Measurements from ENCODE around the gene MAPK13. TPM values are rescaled to one million over a fixed set of nuclear protein-coding genes. Genes with fewer than 3 reads are reported as not detected.

The MAPK13 gene
- total and polyA plus RNA-seq, 4 donors = 1.9 to 17.2 (median 3.0) TPM

GRCh38 chr6:36127462-36128016 is 2.8 kb upstream of the MAPK13 start:
- Histone ChIP-seq H3K36me3 (ENCODE audit: control insufficient read depth in 4 of 4, insufficient read depth in 3 of 4, low read depth in 1 of 4, low read length in 3 of 4) (no peaks in the 10 kb centered on the region), H3K4me1 (ENCODE audit: control insufficient read depth in 4 of 4, insufficient read depth in 4 of 4, low read length in 3 of 4) (peaks cover 5 to 29% (median 14%) of the 10 kb centered on the region in 4 donors), H3K27ac (ENCODE audit: low read depth in 1 of 2, low read length in 2 of 2) (no peak overlapping the region), H3K4me3 (ENCODE audit: low read depth in 1 of 3, low read length in 3 of 3) (no peak overlapping the region), H3K9me3 (ENCODE audit: control insufficient read depth in 4 of 4, low read length in 3 of 4) (no peaks in the 10 kb centered on the region), H3K9ac (ENCODE audit: low read depth in 1 of 2, low read length in 2 of 2) (no peak overlapping the region), H3K27me3 (ENCODE audit: control insufficient read depth in 4 of 4, insufficient read depth in 4 of 4, low read length in 3 of 4) (no peaks in the 10 kb centered on the region)
- DNase-seq (ENCODE audit: low spot score) = no peak
- 78% methylated on average over 8 of the region's 8 CpGs for WGBS
- TF ChIP-seq TAF1 (conservative IDR thresholded peaks at IDR 0.05) (no peak), HNF4A (conservative IDR thresholded peaks at IDR 0.05) (no peak), RAD21 (IDR thresholded peaks at IDR 0.05) (no peak), REST (IDR thresholded peaks at IDR 0.05) (no peak), NR2F2 (IDR thresholded peaks at IDR 0.05) (peak; percentile 19), JUND (IDR thresholded peaks at IDR 0.05) (peak in 1 of 2 donors; percentile 39), FOXA1 (IDR thresholded peaks at IDR 0.05) (no peak), RXRA (IDR thresholded peaks at IDR 0.05) (peak in 1 of 2 donors; percentile 22), GABPA (IDR thresholded peaks at IDR 0.05 in 1 of 2, conservative IDR thresholded peaks at IDR 0.05 in 1 of 2) (no peak), HNF4G (IDR thresholded peaks at IDR 0.05) (no peak), YY1 (IDR thresholded peaks at IDR 0.05) (no peak), SP1 (IDR thresholded peaks at IDR 0.05) (no peak), FOXA2 (IDR thresholded peaks at IDR 0.05) (no peak), EGR1 (IDR thresholded peaks at IDR 0.05; ENCODE audit: low read depth in 2 of 2) (no peak)
- TF ChIP-seq, protein P1, sequence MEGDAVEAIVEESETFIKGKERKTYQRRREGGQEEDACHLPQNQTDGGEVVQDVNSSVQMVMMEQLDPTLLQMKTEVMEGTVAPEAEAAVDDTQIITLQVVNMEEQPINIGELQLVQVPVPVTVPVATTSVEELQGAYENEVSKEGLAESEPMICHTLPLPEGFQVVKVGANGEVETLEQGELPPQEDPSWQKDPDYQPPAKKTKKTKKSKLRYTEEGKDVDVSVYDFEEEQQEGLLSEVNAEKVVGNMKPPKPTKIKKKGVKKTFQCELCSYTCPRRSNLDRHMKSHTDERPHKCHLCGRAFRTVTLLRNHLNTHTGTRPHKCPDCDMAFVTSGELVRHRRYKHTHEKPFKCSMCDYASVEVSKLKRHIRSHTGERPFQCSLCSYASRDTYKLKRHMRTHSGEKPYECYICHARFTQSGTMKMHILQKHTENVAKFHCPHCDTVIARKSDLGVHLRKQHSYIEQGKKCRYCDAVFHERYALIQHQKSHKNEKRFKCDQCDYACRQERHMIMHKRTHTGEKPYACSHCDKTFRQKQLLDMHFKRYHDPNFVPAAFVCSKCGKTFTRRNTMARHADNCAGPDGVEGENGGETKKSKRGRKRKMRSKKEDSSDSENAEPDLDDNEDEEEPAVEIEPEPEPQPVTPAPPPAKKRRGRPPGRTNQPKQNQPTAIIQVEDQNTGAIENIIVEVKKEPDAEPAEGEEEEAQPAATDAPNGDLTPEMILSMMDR (IDR thresholded peaks at IDR 0.05; ENCODE audit: low read depth, low read length, missing input control) = no peak
- TF ChIP-seq, protein P2, sequence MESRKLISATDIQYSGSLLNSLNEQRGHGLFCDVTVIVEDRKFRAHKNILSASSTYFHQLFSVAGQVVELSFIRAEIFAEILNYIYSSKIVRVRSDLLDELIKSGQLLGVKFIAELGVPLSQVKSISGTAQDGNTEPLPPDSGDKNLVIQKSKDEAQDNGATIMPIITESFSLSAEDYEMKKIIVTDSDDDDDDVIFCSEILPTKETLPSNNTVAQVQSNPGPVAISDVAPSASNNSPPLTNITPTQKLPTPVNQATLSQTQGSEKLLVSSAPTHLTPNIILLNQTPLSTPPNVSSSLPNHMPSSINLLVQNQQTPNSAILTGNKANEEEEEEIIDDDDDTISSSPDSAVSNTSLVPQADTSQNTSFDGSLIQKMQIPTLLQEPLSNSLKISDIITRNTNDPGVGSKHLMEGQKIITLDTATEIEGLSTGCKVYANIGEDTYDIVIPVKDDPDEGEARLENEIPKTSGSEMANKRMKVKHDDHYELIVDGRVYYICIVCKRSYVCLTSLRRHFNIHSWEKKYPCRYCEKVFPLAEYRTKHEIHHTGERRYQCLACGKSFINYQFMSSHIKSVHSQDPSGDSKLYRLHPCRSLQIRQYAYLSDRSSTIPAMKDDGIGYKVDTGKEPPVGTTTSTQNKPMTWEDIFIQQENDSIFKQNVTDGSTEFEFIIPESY (IDR thresholded peaks at IDR 0.05) = no peak
- TF ChIP-seq, protein P3, sequence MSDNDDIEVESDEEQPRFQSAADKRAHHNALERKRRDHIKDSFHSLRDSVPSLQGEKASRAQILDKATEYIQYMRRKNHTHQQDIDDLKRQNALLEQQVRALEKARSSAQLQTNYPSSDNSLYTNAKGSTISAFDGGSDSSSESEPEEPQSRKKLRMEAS (IDR thresholded peaks at IDR 0.05) = no peak
- TF ChIP-seq, protein P4, sequence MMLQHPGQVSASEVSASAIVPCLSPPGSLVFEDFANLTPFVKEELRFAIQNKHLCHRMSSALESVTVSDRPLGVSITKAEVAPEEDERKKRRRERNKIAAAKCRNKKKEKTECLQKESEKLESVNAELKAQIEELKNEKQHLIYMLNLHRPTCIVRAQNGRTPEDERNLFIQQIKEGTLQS (IDR thresholded peaks at IDR 0.05) = no peak

All from liver (tissue), 9 donors.